ENCODE measurements around the gene GCN1.

Gene GCN1

DNA sequence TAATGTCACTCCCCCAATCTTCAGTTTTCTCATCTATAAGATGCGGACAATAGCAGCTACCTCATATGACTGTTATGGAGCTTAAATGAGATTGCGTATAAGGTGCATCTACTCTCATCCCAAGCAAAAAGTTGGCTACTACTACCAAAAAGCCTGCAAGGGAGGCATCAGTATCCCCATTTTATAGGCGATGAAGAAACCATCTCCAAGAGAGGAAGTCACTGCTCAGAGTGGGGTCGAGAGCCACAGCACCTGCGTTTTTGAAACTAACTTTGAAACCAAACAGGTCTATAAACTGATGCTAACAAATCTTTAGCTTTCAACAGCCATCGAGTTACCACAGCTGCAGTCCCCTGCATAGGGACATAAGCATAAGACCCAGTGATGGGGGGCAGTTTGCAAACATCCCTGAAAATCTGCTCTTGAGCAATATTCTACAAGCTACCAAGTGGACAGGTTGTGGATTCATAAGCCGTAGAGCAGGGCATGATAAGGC is 3.5 kb downstream of the GCN1 start:
- Histone ChIP-seq H3K79me2 (ENCODE audit: insufficient read depth, low read depth) (peaks cover 85% of the 10 kb centered on the region), H4K20me1 (ENCODE audit: insufficient read depth) (no peaks in the 10 kb centered on the region), H3K4me2 (peak overlapping the region; percentile 75; the same call in 1 of the 2 replicates), H3K27me3 (ENCODE audit: insufficient read depth, low read depth) (no peaks in the 10 kb centered on the region), H3K27ac (peak overlapping the region; percentile 94), H3K36me3 (ENCODE audit: insufficient read depth) (0 out of 2 replicates have a peak, but pooled peaks cover 1% of the 10 kb centered on the region), H3K4me1 (ENCODE audit: low read depth, poor library complexity, severe bottlenecking) (peaks cover 46% of the 10 kb centered on the region), H2AFZ (ENCODE audit: low read depth) (no peak overlapping the region), H3K4me3 (IDR thresholded peaks at IDR 0.05; ENCODE audit: insufficient read depth, low read depth, low read length) (no peak overlapping the region), H3K9ac (peak overlapping the region; percentile 21; the same call in 1 of the 2 replicates)
- TF ChIP-seq, protein P1, sequence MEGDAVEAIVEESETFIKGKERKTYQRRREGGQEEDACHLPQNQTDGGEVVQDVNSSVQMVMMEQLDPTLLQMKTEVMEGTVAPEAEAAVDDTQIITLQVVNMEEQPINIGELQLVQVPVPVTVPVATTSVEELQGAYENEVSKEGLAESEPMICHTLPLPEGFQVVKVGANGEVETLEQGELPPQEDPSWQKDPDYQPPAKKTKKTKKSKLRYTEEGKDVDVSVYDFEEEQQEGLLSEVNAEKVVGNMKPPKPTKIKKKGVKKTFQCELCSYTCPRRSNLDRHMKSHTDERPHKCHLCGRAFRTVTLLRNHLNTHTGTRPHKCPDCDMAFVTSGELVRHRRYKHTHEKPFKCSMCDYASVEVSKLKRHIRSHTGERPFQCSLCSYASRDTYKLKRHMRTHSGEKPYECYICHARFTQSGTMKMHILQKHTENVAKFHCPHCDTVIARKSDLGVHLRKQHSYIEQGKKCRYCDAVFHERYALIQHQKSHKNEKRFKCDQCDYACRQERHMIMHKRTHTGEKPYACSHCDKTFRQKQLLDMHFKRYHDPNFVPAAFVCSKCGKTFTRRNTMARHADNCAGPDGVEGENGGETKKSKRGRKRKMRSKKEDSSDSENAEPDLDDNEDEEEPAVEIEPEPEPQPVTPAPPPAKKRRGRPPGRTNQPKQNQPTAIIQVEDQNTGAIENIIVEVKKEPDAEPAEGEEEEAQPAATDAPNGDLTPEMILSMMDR (conservative IDR thresholded peaks at IDR 0.05; ENCODE audit: low read depth, low read length) = no peak

DNA sequence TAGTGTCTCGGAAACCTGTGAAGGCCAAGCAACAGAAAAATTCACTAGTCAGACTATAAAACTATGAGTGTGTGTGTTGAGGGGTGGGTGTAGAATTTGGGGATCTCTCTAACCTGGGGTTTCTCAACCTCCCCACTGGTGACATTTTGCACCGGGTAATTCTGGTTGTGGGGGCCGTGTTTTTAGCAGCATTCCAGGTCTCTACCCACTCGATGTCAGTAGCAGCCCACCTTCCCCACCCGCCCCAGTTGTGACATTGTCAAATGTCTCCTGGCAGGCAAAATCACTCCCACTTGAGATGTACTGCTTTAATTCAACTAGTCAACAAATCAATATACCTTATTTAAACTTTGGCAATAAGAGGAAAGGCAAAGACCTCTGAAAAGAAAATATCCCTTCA is 4.1 kb downstream of the GCN1 start:
- H3K9ac ChIP-seq = no peak overlapping the region
- peak overlapping the region; percentile 94; the same call in 1 of the 2 replicates for H3K27ac ChIP-seq
- H3K4me3 ChIP-seq (IDR thresholded peaks at IDR 0.05; ENCODE audit: insufficient read depth, low read depth, low read length) = no peak overlapping the region
- H3K4me2 ChIP-seq = peak overlapping the region; percentile 75; the same call in 1 of the 2 replicates
- no peak overlapping the region for H2AFZ ChIP-seq (ENCODE audit: low read depth)
- H3K4me1 ChIP-seq (ENCODE audit: low read depth, poor library complexity, severe bottlenecking) = peaks cover 39% of the 10 kb centered on the region
- H3K79me2 ChIP-seq (ENCODE audit: insufficient read depth, low read depth) = peaks cover 88% of the 10 kb centered on the region
- no peaks in the 10 kb centered on the region for H4K20me1 ChIP-seq (ENCODE audit: insufficient read depth)
- TF ChIP-seq, protein P1 (conservative IDR thresholded peaks at IDR 0.05; ENCODE audit: low read depth, low read length) = no peak
- H3K36me3 ChIP-seq (ENCODE audit: insufficient read depth) = no peaks in the 10 kb centered on the region
- no peaks in the 10 kb centered on the region for H3K27me3 ChIP-seq (ENCODE audit: insufficient read depth, low read depth)

- Histone ChIP-seq H3K9ac (no peak overlapping the region), H3K36me3 (ENCODE audit: insufficient read depth) (no peaks in the 10 kb centered on the region; the same call in 1 of the 2 replicates), H3K4me1 (ENCODE audit: low read depth, poor library complexity, severe bottlenecking) (peaks cover 21% of the 10 kb centered on the region), H3K27ac (no peak overlapping the region), H3K4me2 (no peak overlapping the region), H3K27me3 (ENCODE audit: insufficient read depth, low read depth) (no peaks in the 10 kb centered on the region), H4K20me1 (ENCODE audit: insufficient read depth) (no peaks in the 10 kb centered on the region), H3K4me3 (IDR thresholded peaks at IDR 0.05; ENCODE audit: insufficient read depth, low read depth, low read length) (no peak overlapping the region), H2AFZ (ENCODE audit: low read depth) (no peak overlapping the region), H3K79me2 (ENCODE audit: insufficient read depth, low read depth) (peaks cover 66% of the 10 kb centered on the region; the same call in 1 of the 2 replicates)
- TF ChIP-seq, protein P1 (conservative IDR thresholded peaks at IDR 0.05; ENCODE audit: low read depth, low read length) = no peak
Observed at GRCh38 chr12:120186654-120187053, 7.9 kb downstream of the GCN1 start.

DNA sequence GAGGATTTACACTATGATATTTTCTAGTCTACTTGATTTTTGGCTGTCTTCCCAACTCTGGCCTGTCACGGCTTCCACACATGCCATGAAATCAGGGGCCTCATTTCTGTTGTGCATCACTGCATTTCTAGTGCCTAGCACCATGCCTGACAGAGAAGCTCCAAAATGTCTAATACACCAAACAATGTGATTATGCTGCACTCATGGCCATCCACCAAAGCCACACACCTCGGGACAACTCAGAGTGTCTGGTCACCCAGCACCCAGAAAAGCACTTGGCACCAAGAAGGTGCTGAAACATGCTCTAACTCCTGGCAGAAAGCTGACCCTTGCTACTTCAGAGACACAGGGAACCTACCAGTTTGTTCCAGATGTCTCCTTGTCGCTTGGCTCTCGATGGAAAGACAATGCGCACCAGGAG is 11.3 kb downstream of the GCN1 start:
- TF ChIP-seq, protein P1 (conservative IDR thresholded peaks at IDR 0.05; ENCODE audit: low read depth, low read length) = no peak
- H2AFZ ChIP-seq (ENCODE audit: low read depth) = no peak overlapping the region
- H3K79me2 ChIP-seq (ENCODE audit: insufficient read depth, low read depth) = peaks cover 36% of the 10 kb centered on the region; the same call in 1 of the 2 replicates
- no peak overlapping the region for H3K4me3 ChIP-seq (IDR thresholded peaks at IDR 0.05; ENCODE audit: insufficient read depth, low read depth, low read length)
- H3K27me3 ChIP-seq (ENCODE audit: insufficient read depth, low read depth) = no peaks in the 10 kb centered on the region
- H3K4me1 ChIP-seq (ENCODE audit: low read depth, poor library complexity, severe bottlenecking) = peaks cover 5% of the 10 kb centered on the region
- H3K9ac ChIP-seq = no peak overlapping the region
- H3K4me2 ChIP-seq = no peak overlapping the region
- H3K36me3 ChIP-seq (ENCODE audit: insufficient read depth) = no peaks in the 10 kb centered on the region; the same call in 1 of the 2 replicates
- H3K27ac ChIP-seq = no peak overlapping the region
- H4K20me1 ChIP-seq (ENCODE audit: insufficient read depth) = no peaks in the 10 kb centered on the region

Data from KMS-11 (cell line).